Vagina (tissue), 2 donors: ENCODE results near the gene CS.

Source experiments
- POLR2A ChIP-seq, 2 donors: fragments of 450-650 bp; IDR thresholded peaks; one replicate each; pipeline ENCODE4 v1.6.1; 2017; ENCODE audit warnings: antibody characterized with exemption in 2 of 2, mild to moderate bottlenecking in 2 of 2, moderate library complexity in 2 of 2
- TF ChIP-seq, protein P1 (sequence below), 3 experiments: fragments of 450-650 bp in 2 of 3; fragments of 200-600 bp in 1 of 3; sonication (generic) in 1 of 3; IDR thresholded peaks; one replicate each; pipeline ENCODE4 v1.5.1; 2017 to 2019; ENCODE audit warnings: antibody characterized with exemption in 3 of 3, mild to moderate bottlenecking in 2 of 3, moderate library complexity in 2 of 3

DNA sequence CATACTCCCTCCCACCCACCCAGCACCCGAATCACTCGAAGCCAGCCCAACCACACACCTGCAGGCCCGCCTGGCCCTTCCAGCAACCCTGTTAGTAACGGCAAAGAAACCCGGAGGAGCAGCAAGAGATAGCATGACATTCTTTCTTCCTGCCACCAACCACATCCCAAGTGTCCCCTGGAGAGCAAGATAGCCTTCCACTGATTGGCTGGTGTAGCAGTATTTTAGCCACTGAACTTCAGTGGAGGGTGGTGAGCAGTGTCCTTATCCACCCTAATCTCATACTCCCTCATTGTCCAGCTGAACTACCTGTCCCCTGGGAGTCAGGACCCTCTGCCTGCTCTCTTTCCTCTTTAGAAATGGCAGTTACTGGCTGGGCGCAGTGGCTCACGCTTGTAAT, 71.0 kb downstream of the CS start:
- TF ChIP-seq, protein P1, sequence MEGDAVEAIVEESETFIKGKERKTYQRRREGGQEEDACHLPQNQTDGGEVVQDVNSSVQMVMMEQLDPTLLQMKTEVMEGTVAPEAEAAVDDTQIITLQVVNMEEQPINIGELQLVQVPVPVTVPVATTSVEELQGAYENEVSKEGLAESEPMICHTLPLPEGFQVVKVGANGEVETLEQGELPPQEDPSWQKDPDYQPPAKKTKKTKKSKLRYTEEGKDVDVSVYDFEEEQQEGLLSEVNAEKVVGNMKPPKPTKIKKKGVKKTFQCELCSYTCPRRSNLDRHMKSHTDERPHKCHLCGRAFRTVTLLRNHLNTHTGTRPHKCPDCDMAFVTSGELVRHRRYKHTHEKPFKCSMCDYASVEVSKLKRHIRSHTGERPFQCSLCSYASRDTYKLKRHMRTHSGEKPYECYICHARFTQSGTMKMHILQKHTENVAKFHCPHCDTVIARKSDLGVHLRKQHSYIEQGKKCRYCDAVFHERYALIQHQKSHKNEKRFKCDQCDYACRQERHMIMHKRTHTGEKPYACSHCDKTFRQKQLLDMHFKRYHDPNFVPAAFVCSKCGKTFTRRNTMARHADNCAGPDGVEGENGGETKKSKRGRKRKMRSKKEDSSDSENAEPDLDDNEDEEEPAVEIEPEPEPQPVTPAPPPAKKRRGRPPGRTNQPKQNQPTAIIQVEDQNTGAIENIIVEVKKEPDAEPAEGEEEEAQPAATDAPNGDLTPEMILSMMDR (IDR thresholded peaks at IDR 0.05), result no peak
- TF ChIP-seq POLR2A (IDR thresholded peaks at IDR 0.05), result no peak
